ENCODE results near the gene PXMP2. TPM values are rescaled to one million over a fixed set of nuclear protein-coding genes. Genes with fewer than 3 reads are reported as not detected.

Gene PXMP2
- total RNA-seq, 2 experiments from 2014 or later: 21.0 to 21.9 TPM

- ChIA-PET POLR2A (no interaction called here), CTCF (interaction anchor here (0.7 kb wide), 1 partner anchor 65 kb away, joined by 3 read pairs; no protein-coding TSS in a partner anchor)
Measured at GRCh38 chr12:132658149-132658894, 29.1 kb upstream of the PXMP2 start.

DNA sequence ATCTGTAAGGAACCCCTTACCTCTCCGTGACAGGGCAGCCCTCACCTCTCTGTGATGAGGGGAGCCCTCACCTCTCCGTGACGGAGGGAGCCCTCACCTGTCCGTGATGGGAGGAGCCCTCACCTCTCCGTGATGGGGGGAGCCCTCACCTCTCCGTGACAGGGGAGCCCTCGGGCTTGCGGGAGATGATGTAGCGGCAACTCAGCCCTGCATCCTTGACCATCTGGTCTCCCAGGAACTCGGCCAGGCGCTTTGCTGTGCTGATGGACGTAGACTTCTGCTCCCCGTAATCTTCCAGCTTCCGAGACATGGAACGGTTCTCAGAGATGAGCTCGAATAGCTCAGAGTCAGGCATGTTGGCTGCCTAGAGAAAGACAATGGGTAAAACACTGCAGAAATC lies 28.2 kb upstream of the PXMP2 start:
- ChIA-PET POLR2A (no interaction called here), CTCF (interaction anchor here (0.7 kb wide), 1 partner anchor 66 kb away, joined by 3 read pairs; no protein-coding TSS in a partner anchor)

GRCh38 chr12:132660052-132660451 lies 27.3 kb upstream of the PXMP2 start:
- POLR2A ChIA-PET: no interaction called here
- CTCF ChIA-PET: no interaction called here

- ChIA-PET POLR2A (no interaction called here), CTCF (no interaction called here)
Measured at GRCh38 chr12:132660996-132661395, 26.4 kb upstream of the PXMP2 start.

- POLR2A ChIA-PET: interaction anchor here (0.5 kb wide), 1 partner anchor 96 kb away, joined by 5 read pairs; no protein-coding TSS in a partner anchor
Measured at GRCh38 chr12:132661972-132662371, 25.4 kb upstream of the PXMP2 start.

DNA sequence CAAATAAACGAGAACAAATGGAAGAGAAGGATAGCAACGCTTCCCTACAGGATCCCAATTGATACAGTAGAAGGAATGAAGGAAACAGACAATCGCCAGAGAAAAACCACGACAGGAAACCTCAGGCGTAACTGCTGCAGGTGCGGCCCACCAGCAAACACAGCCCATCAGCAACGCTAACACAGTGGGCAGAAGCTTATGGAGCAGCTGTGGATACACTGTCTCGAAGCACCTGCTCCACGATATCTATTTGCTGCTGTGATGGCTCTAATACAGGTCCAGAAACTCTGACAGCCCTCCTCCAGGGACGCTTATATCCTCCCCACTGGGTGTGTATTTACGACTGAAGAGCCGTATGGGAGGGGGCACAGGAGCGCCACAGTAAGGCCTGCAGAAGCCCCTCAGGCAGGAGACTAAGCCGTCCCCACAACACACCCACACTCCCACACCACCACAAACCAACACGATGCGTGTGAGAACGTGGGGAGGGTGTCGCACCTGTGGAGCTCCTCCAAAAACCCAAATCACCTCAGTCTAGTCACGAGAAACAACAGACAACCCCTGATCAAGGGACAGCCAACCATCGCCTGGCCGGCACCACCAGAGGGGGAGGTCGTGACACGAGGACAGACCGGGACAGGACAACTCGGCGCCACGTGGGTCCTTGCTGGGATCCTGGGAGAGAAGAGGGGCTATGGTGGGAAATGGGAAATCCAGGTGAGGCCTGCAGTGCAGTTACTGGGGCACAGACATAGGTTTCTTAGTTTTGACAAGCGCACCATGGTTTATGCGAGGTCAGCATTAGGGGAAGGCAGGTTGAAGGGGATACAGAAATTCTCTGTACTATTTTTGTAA lies 24.3 kb upstream of the PXMP2 start:
- POLR2A ChIA-PET: no interaction called here
- CTCF ChIA-PET: interaction anchor here (0.8 kb wide), 1 partner anchor 102 kb away, joined by 4 read pairs; no protein-coding TSS in a partner anchor

More at GRCh38 chr12:132661972-132662371, 25.4 kb upstream of the PXMP2 start:
- CTCF ChIA-PET: interaction anchor here (0.6 kb wide), 1 partner anchor 232 kb away, joined by 3 read pairs; no protein-coding TSS in a partner anchor

DNA sequence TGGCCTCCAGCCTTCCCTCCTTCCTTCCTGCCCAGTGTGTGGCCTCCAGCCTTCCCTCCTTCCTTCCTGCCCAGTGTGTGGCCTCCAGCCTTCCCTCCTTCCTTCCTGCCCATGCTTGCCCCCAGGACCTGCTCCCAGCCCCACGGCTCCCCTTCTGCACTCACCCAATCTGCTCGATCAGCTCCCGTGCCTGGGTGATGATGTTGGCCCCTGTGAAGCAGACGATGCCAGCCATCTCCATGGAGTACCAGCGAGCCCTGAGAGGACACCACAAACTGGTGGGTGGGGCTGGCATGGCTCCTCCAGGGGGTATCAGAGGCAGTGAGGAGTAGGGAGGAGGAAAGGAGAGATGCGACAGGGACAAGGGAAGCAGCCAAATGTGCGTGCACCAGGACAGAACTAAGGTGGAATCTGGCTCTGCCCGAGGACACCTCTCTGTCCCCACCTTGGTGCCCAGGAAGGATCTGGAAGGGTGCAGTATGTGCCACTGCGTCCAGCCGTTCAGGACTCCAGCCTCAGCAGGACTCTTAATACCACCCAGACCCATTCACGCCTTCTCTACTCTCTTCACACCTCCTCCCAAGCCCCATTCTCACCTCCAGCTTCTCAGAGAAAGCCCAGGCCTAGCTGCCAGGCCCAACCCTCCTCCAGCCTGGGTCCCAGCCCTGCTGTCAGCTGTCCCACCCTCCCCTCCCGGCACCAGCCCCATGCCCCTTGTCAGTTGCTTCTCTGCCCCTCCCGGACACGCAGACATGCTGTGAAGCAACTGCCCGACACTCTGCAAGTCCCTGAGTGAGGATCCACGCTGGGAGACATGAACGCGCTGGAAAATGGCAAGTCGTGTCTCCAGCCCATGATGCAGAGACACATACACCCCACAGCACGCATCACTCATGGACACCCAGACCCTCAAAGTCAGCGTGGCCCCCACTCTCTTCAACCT lies 22.9 kb upstream of the PXMP2 start:
- CTCF ChIA-PET: no interaction called here
- POLR2A ChIA-PET: no interaction called here

GRCh38 chr12:132665149-132665491 lies 22.3 kb upstream of the PXMP2 start:
- POLR2A ChIA-PET: no interaction called here

DNA sequence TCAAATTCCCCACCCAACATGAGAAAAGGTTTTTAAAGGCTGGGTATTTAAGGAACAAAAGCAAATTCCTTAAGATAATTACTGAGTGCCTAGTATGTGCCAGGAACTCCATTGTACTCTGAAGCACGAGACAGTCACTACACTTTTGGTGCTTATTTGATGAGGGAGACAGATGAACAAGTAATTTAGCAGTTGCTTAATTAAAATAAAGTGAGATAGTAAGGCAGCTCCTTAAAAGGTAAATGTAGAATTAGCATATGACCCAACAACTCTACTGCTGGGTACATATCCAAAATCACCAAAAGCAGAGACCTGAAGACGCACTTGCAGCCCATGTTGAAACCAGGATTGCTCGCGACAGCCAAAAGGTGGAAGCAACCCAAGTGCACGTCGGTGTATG lies 21.6 kb upstream of the PXMP2 start:
- CTCF ChIA-PET: no interaction called here
- POLR2A ChIA-PET: no interaction called here

More at GRCh38 chr12:132665149-132665491, 22.3 kb upstream of the PXMP2 start:
- CTCF ChIA-PET: no interaction called here

DNA sequence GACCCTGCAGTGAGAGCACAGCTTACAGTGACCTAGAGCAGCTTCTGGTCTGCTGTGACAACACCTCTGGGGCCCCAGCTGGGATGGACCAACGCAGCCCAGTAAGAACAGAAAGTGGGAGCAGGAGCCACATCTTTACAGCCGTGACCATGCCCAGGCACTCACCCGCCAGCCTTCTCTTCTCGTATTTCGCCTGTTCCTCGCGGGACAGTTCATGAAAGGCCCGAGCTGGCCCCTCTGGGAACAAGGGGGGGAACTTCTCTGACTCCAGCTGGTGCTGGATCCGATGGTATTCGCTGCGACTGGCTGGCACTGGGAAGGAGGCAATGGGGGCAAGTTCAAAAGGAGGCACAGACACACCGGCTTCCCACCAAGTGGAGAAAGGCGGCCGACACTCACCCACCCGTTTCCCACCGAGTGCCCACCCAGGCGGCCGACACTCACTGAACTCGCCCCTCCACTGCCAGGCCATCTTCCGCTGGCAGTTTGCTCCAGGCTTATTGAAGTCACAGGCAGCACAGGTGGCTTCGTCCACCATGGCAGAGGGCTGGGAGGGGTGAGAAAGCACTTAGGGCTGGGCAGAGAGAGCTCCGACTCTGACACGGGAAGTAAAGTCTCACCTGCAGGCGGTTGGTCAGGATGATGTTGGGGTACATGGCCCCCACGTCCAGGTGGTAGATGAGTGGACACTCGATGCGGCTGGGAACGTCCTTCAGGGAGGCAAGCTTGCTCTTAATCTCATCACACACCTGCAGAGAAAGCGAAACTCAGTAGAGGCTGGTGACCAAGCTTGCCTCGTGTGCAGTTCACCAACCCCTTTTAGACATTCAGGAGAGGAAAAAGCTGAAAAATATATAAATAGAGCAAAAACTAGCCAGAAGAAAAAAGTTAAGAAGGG lies 18.9 kb upstream of the PXMP2 start:
- ChIA-PET CTCF (no interaction called here), POLR2A (no interaction called here)

GRCh38 chr12:132669166-132669879 lies 18.1 kb upstream of the PXMP2 start:
- POLR2A ChIA-PET: no interaction called here
- CTCF ChIA-PET: no interaction called here

- ChIA-PET CTCF (no interaction called here), POLR2A (no interaction called here)
Measured at GRCh38 chr12:132672116-132672515, 15.3 kb upstream of the PXMP2 start.

- ChIA-PET POLR2A (no interaction called here), CTCF (no interaction called here)
Measured at GRCh38 chr12:132672678-132673077, 14.7 kb upstream of the PXMP2 start.

- CTCF ChIA-PET: no interaction called here
- POLR2A ChIA-PET: interaction anchor here (0.6 kb wide), 1 partner anchor 22 kb away, joined by 3 read pairs; no protein-coding TSS in a partner anchor
Measured at GRCh38 chr12:132673288-132674179, 13.9 kb upstream of the PXMP2 start.

- CTCF ChIA-PET: no interaction called here
- POLR2A ChIA-PET: no interaction called here
Measured at GRCh38 chr12:132674561-132674960, 12.8 kb upstream of the PXMP2 start.

DNA sequence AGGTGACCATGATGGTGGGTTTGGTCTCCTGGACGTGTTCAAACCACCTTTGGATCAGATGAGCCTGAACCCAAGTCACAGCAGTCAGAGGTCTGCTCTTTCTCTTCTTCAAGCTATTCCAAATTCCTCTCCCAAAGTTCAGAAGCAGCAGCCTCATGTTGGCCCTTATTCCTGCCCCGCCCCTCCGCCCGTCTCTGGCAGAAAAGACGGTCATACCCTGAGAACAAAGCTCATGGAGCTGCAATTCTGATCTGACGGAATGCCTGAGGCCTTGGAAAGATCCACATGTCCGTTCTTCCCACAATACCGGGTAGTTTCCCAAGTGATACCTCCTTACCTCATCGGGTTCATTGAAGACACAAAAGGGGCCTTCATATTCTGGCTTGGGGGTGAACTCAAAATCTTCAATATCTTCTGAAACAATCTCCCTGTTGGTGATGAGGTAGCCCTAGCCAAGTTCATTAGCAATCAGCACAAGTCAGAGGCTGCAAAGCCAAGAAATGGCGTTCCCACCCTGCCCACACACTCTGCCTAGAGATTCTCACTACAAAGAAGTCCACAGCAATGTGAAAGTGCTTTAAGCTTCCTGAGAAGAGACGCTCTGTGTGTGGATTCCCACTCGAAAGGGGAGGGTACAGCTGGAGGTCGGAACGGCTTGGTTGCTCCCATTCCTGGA lies 11.5 kb upstream of the PXMP2 start:
- CTCF ChIA-PET: no interaction called here
- POLR2A ChIA-PET: no interaction called here

DNA sequence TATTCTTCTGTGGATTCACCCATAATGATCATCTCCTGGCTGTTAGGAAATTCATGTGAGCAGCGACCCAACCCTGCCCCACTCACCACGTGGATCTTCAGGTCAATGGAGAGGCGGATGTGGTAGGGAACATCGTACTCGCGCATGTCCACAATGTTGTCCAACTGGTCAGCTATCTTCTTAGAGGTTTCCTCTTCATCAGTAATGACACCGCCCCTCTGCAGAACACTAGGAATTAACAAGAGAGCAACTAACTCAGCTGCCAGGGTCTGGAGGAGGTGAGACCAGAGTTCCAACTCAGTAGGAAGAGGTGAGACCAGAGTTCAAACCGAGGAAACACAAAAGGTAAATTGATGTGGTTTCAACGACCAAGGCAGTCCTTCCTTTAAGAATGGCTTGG lies 9.9 kb upstream of the PXMP2 start:
- CTCF ChIA-PET: no interaction called here
- POLR2A ChIA-PET: no interaction called here

Data from activated CD8-positive, alpha-beta memory T cell treated with anti-CD3 and anti-CD28 coated beads for 36 hours (primary cell).